ENCODE measurements around the gene U2SURP. TPM values are rescaled to one million over a fixed set of nuclear protein-coding genes. Genes with fewer than 3 reads are reported as not detected.
"Not testable (repeated sequence)": the region's sequence is repeated elsewhere in the genome, so short reads cannot be mapped to it uniquely, and the experiment has no call there.

U2SURP gene
- total and polyA plus RNA-seq, 4 donors: 12.3 to 102 (median 62.0) TPM

GRCh38 chr3:143041903-143042302, 40.5 kb downstream of the U2SURP start:
- Histone ChIP-seq H3K27me3 (ENCODE audit: control insufficient read depth in 1 of 2, insufficient read depth in 2 of 2, low read length in 1 of 2) (no peaks in the 10 kb centered on the region), H3K27ac (ENCODE audit: low read depth in 1 of 2, low read length in 2 of 2) (no peak overlapping the region), H3K4me1 (ENCODE audit: control insufficient read depth in 1 of 2, insufficient read depth in 2 of 2, low read length in 2 of 2) (no peaks in the 10 kb centered on the region), H3K4me3 (ENCODE audit: low read length in 2 of 2) (no peak overlapping the region), H3K9me3 (ENCODE audit: control insufficient read depth, low read length) (no peaks in the 10 kb centered on the region), H3K36me3 (ENCODE audit: control insufficient read depth in 1 of 2, insufficient read depth in 2 of 2, low read length in 1 of 2) (peaks cover 0 to 2% of the 10 kb centered on the region in 2 donors)
- no peak for DNase-seq
- intact Hi-C loops (cut with DNase I): no loop called here
- WGBS, 2 donors: 90 to 100% methylated on average over 1 of the region's 1 CpG
- ATAC-seq (ENCODE audit: low FRiP score): no peak

DNA sequence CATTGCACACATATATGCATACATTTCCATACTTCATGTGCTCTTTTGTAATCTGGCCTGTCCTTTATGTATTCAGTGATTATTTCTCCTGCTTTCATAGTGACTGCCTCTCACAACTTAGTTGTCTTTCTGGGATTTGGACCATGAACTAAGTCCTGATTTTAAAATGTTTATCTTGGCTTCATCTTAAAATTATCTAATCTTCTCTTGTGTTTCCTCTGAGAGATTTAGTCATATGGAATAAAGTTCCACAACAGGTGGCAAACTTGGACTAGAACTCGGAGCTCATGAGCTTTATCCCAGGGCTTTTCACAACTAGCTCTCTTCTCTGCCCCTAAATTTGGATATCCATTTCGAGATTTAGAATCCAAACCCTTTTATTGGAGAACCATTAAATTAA, 44.3 kb downstream of the U2SURP start:
- Histone ChIP-seq H3K4me1 (ENCODE audit: control insufficient read depth in 1 of 2, insufficient read depth in 2 of 2, low read length in 2 of 2) (no peaks in the 10 kb centered on the region), H3K9me3 (ENCODE audit: control insufficient read depth, low read length) (no peaks in the 10 kb centered on the region), H3K27me3 (ENCODE audit: control insufficient read depth in 1 of 2, insufficient read depth in 2 of 2, low read length in 1 of 2) (no peaks in the 10 kb centered on the region), H3K27ac (ENCODE audit: low read depth in 1 of 2, low read length in 2 of 2) (no peak overlapping the region), H3K36me3 (ENCODE audit: control insufficient read depth in 1 of 2, insufficient read depth in 2 of 2, low read length in 1 of 2) (peaks cover 2% of the 10 kb centered on the region in 2 donors), H3K4me3 (ENCODE audit: low read length in 2 of 2) (no peak overlapping the region)
- DNase-seq: no peak
- intact Hi-C loops (cut with DNase I): no loop called here
- WGBS, 2 donors: 42 to 54% methylated on average over 2 of the region's 2 CpGs
- ATAC-seq (ENCODE audit: low FRiP score): no peak

GRCh38 chr3:143046075-143046474, 44.7 kb downstream of the U2SURP start:
- H3K4me1 ChIP-seq (ENCODE audit: control insufficient read depth in 1 of 2, insufficient read depth in 2 of 2, low read length in 2 of 2); H3K27me3 ChIP-seq (ENCODE audit: control insufficient read depth in 1 of 2, insufficient read depth in 2 of 2, low read length in 1 of 2); H3K4me3 ChIP-seq (ENCODE audit: low read length in 2 of 2); H3K27ac ChIP-seq (ENCODE audit: low read depth in 1 of 2, low read length in 2 of 2); H3K36me3 ChIP-seq (ENCODE audit: control insufficient read depth in 1 of 2, insufficient read depth in 2 of 2, low read length in 1 of 2); intact Hi-C loops (cut with DNase I); ATAC-seq (ENCODE audit: low FRiP score); DNase-seq; H3K9me3 ChIP-seq (ENCODE audit: control insufficient read depth, low read length): not testable (repeated sequence)
- 95 to 97% methylated on average over 3 to 5 of the region's 5 CpGs for WGBS, 2 donors

- Histone ChIP-seq H3K4me1 (ENCODE audit: control insufficient read depth in 1 of 2, insufficient read depth in 2 of 2, low read length in 2 of 2) (no peaks in the 10 kb centered on the region), H3K36me3 (ENCODE audit: control insufficient read depth in 1 of 2, insufficient read depth in 2 of 2, low read length in 1 of 2) (no peaks in the 10 kb centered on the region), H3K27ac (ENCODE audit: low read depth in 1 of 2, low read length in 2 of 2) (no peak overlapping the region), H3K9me3 (ENCODE audit: control insufficient read depth, low read length) (no peaks in the 10 kb centered on the region), H3K27me3 (ENCODE audit: control insufficient read depth in 1 of 2, insufficient read depth in 2 of 2, low read length in 1 of 2) (no peaks in the 10 kb centered on the region), H3K4me3 (ENCODE audit: low read length in 2 of 2) (no peak overlapping the region)
- intact Hi-C loops (cut with DNase I): no loop called here
- no peak for DNase-seq
- WGBS, 2 donors: 80 to 84% methylated on average over 2 of the region's 2 CpGs
- ATAC-seq (ENCODE audit: low FRiP score): no peak
These were observed 52.6 kb downstream of the U2SURP start for GRCh38 chr3:143054011-143054410.

DNA sequence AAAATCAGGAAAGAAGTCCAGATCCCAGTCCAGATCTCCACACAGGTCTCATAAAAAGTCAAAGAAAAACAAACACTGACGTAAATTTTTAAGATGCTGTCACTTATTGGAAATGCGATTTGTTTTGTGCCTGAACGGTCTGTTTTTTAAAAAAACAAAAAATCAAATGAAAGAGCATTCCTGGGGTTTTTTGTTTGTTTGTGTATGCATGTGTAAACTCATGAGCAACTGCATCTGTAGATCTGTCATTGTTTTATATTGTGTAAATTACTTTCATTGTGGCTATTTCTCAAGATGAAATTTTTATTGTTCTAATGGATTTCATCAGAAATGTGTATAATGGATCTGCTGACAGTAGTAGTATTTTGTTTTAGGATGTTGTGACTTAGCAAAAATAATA, 55.0 kb downstream of the U2SURP start:
- Histone ChIP-seq H3K4me1 (ENCODE audit: control insufficient read depth in 1 of 2, insufficient read depth in 2 of 2, low read length in 2 of 2) (no peaks in the 10 kb centered on the region), H3K4me3 (ENCODE audit: low read length in 2 of 2) (no peak overlapping the region), H3K27me3 (ENCODE audit: control insufficient read depth in 1 of 2, insufficient read depth in 2 of 2, low read length in 1 of 2) (no peaks in the 10 kb centered on the region), H3K36me3 (ENCODE audit: control insufficient read depth in 1 of 2, insufficient read depth in 2 of 2, low read length in 1 of 2) (no peaks in the 10 kb centered on the region), H3K27ac (ENCODE audit: low read depth in 1 of 2, low read length in 2 of 2) (no peak overlapping the region), H3K9me3 (ENCODE audit: control insufficient read depth, low read length) (no peaks in the 10 kb centered on the region)
- intact Hi-C loops (cut with DNase I): no loop called here
- DNase-seq (no peak), ATAC-seq (ENCODE audit: low FRiP score) (no peak)
- WGBS, 2 donors: 55 to 71% methylated on average over 3 of the region's 3 CpGs

- no peaks in the 10 kb centered on the region for H3K9me3 ChIP-seq (ENCODE audit: control insufficient read depth, low read length)
- H3K4me3 ChIP-seq (ENCODE audit: low read length in 2 of 2): no peak overlapping the region
- DNase-seq (no peak), ATAC-seq (ENCODE audit: low FRiP score) (no peak)
- no peaks in the 10 kb centered on the region for H3K27me3 ChIP-seq (ENCODE audit: control insufficient read depth in 1 of 2, insufficient read depth in 2 of 2, low read length in 1 of 2)
- H3K36me3 ChIP-seq (ENCODE audit: control insufficient read depth in 1 of 2, insufficient read depth in 2 of 2, low read length in 1 of 2): peaks cover 0 to 2% of the 10 kb centered on the region in 2 donors
- H3K4me1 ChIP-seq (ENCODE audit: control insufficient read depth in 1 of 2, insufficient read depth in 2 of 2, low read length in 2 of 2): no peaks in the 10 kb centered on the region
- 77 to 82% methylated on average over 3 of the region's 3 CpGs for WGBS, 2 donors
- no peak overlapping the region for H3K27ac ChIP-seq (ENCODE audit: low read depth in 1 of 2, low read length in 2 of 2)
- intact Hi-C loops (cut with DNase I): no loop called here
These were observed 59.5 kb downstream of the U2SURP start for GRCh38 chr3:143060906-143061305.

GRCh38 chr3:143063018-143063417, 61.6 kb downstream of the U2SURP start:
- H3K27me3 ChIP-seq (ENCODE audit: control insufficient read depth in 1 of 2, insufficient read depth in 2 of 2, low read length in 1 of 2): no peaks in the 10 kb centered on the region
- DNase-seq (no peak), ATAC-seq (ENCODE audit: low FRiP score) (no peak)
- H3K27ac ChIP-seq (ENCODE audit: low read depth in 1 of 2, low read length in 2 of 2): no peak overlapping the region
- H3K36me3 ChIP-seq (ENCODE audit: control insufficient read depth in 1 of 2, insufficient read depth in 2 of 2, low read length in 1 of 2): peaks cover 0 to 2% of the 10 kb centered on the region in 2 donors
- WGBS, 2 donors: 66 to 74% methylated on average over 2 of the region's 2 CpGs
- intact Hi-C loops (cut with DNase I): no loop called here
- no peaks in the 10 kb centered on the region for H3K9me3 ChIP-seq (ENCODE audit: control insufficient read depth, low read length)
- H3K4me1 ChIP-seq (ENCODE audit: control insufficient read depth in 1 of 2, insufficient read depth in 2 of 2, low read length in 2 of 2): peaks cover 0 to 4% of the 10 kb centered on the region in 2 donors
- no peak overlapping the region for H3K4me3 ChIP-seq (ENCODE audit: low read length in 2 of 2)

DNA sequence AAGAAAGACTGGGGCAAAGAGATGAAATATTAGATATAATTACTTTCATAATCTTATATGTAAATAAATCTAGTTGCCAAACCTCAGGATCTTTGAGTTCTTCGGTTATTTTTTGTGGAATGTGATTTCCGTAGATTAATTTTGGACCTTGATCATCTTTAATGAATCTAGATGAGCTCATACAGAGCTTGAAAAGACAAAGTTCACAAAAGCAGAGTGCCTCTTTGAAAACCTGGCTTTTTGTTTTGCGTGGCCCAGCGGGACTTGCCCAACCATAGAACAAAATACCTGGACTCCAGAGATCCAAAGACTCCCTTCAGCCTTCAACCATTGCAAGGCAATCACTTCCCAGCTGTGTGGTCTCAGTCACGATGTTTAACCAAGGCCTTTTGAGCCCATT, 63.4 kb downstream of the U2SURP start:
- intact Hi-C loops (cut with DNase I): no loop called here
- Histone ChIP-seq H3K36me3 (ENCODE audit: control insufficient read depth in 1 of 2, insufficient read depth in 2 of 2, low read length in 1 of 2) (peaks cover 0 to 2% of the 10 kb centered on the region in 2 donors), H3K4me1 (ENCODE audit: control insufficient read depth in 1 of 2, insufficient read depth in 2 of 2, low read length in 2 of 2) (peaks cover 0 to 4% of the 10 kb centered on the region in 2 donors), H3K9me3 (ENCODE audit: control insufficient read depth, low read length) (no peaks in the 10 kb centered on the region), H3K4me3 (ENCODE audit: low read length in 2 of 2) (no peak overlapping the region), H3K27me3 (ENCODE audit: control insufficient read depth in 1 of 2, insufficient read depth in 2 of 2, low read length in 1 of 2) (no peaks in the 10 kb centered on the region), H3K27ac (ENCODE audit: low read depth in 1 of 2, low read length in 2 of 2) (no peak overlapping the region)
- ATAC-seq (ENCODE audit: low FRiP score) (no peak), DNase-seq (no peak)
- 84 to 89% methylated on average over 5 of the region's 5 CpGs for WGBS, 2 donors

GRCh38 chr3:143065364-143065763, 64.0 kb downstream of the U2SURP start:
- Histone ChIP-seq H3K27me3 (ENCODE audit: control insufficient read depth in 1 of 2, insufficient read depth in 2 of 2, low read length in 1 of 2) (no peaks in the 10 kb centered on the region), H3K4me3 (ENCODE audit: low read length in 2 of 2) (no peak overlapping the region), H3K36me3 (ENCODE audit: control insufficient read depth in 1 of 2, insufficient read depth in 2 of 2, low read length in 1 of 2) (peaks cover 0 to 2% of the 10 kb centered on the region in 2 donors), H3K27ac (ENCODE audit: low read depth in 1 of 2, low read length in 2 of 2) (no peak overlapping the region), H3K9me3 (ENCODE audit: control insufficient read depth, low read length) (no peaks in the 10 kb centered on the region), H3K4me1 (ENCODE audit: control insufficient read depth in 1 of 2, insufficient read depth in 2 of 2, low read length in 2 of 2) (peaks cover 0 to 4% of the 10 kb centered on the region in 2 donors)
- intact Hi-C loops (cut with DNase I): no loop called here
- ATAC-seq (ENCODE audit: low FRiP score) (no peak), DNase-seq (no peak)
- 94 to 95% methylated on average over 2 of the region's 2 CpGs for WGBS, 2 donors

All from aorta (tissue), 5 donors.